Common myeloid progenitor, CD34-positive (primary cell): ENCODE measurements around the gene NME5.
"Not testable (repeated sequence)": the region's sequence is repeated elsewhere in the genome, so short reads cannot be mapped to it uniquely, and the experiment has no call there.

Experiments
- CTCF ChIA-PET: fragments of 350-600 bp; sonication (Branson Sonifier 250); formaldehyde crosslinking; loops from one replicate; lab custom pipeline; 2021; ENCODE audit warnings: antibody characterized with exemption; lab: Charles Lee
- POLR2A ChIA-PET: fragments of 350-600 bp; sonication (Branson Sonifier 250); formaldehyde crosslinking; loops from one replicate; lab custom pipeline; 2021; ENCODE audit warnings: antibody characterized with exemption; lab: Charles Lee
- DNase-seq, 3 donors: peaks; one replicate each; pipeline versions ENCODE4 v3.0.0 to v3.0.0-alpha.2; 2013
- H3K27ac ChIP-seq, 2 experiments: 1 replicate in 1 of 2; 2 replicates in 1 of 2; pipeline ENCODE4 v1.7.0; 2013; ENCODE audit warnings: inconsistent platforms in 2 of 2, low read length in 2 of 2, mild to moderate bottlenecking in 2 of 2, low read depth in 1 of 2, moderate library complexity in 1 of 2; ENCODE audit not compliant: severe bottlenecking in 2 of 2, insufficient read depth in 1 of 2, poor library complexity in 1 of 2
- H3K27me3 ChIP-seq, 5 experiments: replicated peaks in 2 of 5; 1 replicate in 3 of 5; 2 replicates in 2 of 5; pipeline versions ENCODE4 v1.6.1 to v1.7.0; 2013; ENCODE audit warnings: low read length in 4 of 5, mild to moderate bottlenecking in 2 of 5, moderate library complexity in 2 of 5, inconsistent platforms in 1 of 5; ENCODE audit not compliant: insufficient read depth in 5 of 5, control insufficient read depth in 4 of 5
- H3K36me3 ChIP-seq, 4 experiments: 1 replicate in 2 of 4; 2 replicates in 2 of 4; pipeline versions ENCODE4 v1.6.1 to v1.7.0; 2013; ENCODE audit warnings: low read length in 3 of 4, control low read depth in 1 of 4, mild to moderate bottlenecking in 1 of 4; ENCODE audit not compliant: control insufficient read depth in 4 of 4, insufficient read depth in 4 of 4
- H3K4me1 ChIP-seq, 4 experiments: 1 replicate in 3 of 4; 2 replicates in 1 of 4; pipeline versions ENCODE4 v1.6.1 to v1.7.1; 2013; ENCODE audit warnings: low read length in 3 of 4, mild to moderate bottlenecking in 3 of 4, control low read depth in 1 of 4, inconsistent platforms in 1 of 4, moderate library complexity in 1 of 4; ENCODE audit not compliant: control insufficient read depth in 4 of 4, insufficient read depth in 4 of 4; ENCODE audit errors: control extremely low read depth in 1 of 4
- H3K4me3 ChIP-seq, 7 experiments: 1 replicate in 4 of 7; 2 replicates in 3 of 7; pipeline versions ENCODE4 v1.5.1 to v1.7.0; 2013; ENCODE audit warnings: mild to moderate bottlenecking in 7 of 7, low read length in 6 of 7, moderate library complexity in 6 of 7, inconsistent platforms in 2 of 7, low read depth in 2 of 7, control low read depth in 1 of 7; ENCODE audit not compliant: insufficient read depth in 4 of 7, control insufficient read depth in 1 of 7; ENCODE audit errors: extremely low read depth in 1 of 7
- H3K9me3 ChIP-seq, 5 experiments: 1 replicate in 4 of 5; 2 replicates in 1 of 5; pipeline versions ENCODE4 v1.6.1 to v1.7.1; 2013; ENCODE audit warnings: low read length in 4 of 5, mild to moderate bottlenecking in 2 of 5, inconsistent platforms in 1 of 5, low read depth in 1 of 5, moderate library complexity in 1 of 5; ENCODE audit not compliant: control insufficient read depth in 4 of 5, insufficient read depth in 2 of 5; ENCODE audit errors: control extremely low read depth in 1 of 5
- WGBS: methylation state at CpG from one replicate; pipeline ENCODE4 v1.1.5; 2013; ENCODE audit not compliant: insufficient coverage; 5-methylcytosine and 5-hydroxymethylcytosine counted together

NME5 gene

GRCh38 chr5:138070026-138070425 lies 69.2 kb downstream of the NME5 start:
- H3K27me3 ChIP-seq, H3K4me3 ChIP-seq, POLR2A ChIA-PET, H3K4me1 ChIP-seq, H3K27ac ChIP-seq, H3K9me3 ChIP-seq, H3K36me3 ChIP-seq, DNase-seq: not testable (repeated sequence)
- 98% methylated on average over 9 of the region's 32 CpGs for WGBS
- CTCF ChIA-PET = interaction anchor here (1.2 to 10.3 kb wide), 11 partner anchors 8 to 441 kb away, joined by 3 to 274 read pairs (median 11); partner anchors contain the start of genes FAM13B and NME5

DNA sequence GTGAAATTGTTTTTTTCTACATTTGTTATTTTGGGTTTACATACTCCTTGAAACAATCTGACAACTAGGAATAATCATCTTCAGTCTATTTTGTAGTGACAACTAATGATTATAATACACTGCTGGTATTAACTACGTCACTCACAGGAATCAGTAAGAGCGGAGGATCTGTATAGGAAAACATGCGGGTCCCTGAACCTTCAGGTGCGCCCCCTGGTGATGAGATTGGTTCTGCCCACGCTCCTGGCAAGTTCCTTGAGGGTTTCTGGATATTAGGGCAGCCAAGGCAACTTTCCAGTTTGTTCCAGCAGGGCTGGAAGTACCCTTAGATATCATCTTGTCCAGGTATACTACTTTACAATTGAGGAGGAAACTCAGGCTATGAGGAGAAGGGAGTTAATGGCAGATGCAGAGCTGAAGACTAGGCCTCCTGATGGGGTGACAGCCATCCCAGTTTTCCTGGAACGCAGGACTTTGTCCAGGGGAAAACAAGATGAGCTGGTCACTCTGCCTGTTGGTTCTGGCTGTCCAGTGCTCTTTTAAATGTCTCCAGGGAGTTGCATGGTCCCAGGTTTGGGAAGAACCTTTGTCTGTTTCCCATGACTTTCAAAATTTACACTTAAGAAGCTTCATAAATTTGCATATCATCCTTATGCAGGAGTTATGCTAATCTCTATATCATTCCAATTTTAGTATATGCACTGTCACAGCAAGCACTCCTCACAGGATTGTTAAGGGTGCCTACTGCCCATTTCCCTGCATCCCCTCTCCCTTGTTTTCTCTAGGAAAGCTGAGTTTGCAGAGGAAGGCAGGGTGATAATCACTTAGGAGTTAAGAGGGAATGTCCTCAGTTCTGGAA lies 70.3 kb downstream of the NME5 start:
- Histone ChIP-seq H3K36me3 (no peaks in the 10 kb centered on the region), H3K27me3 (no peaks in the 10 kb centered on the region), H3K4me1 (peaks cover 0 to 4% (median 0%) of the 10 kb centered on the region in 4 experiments), H3K9me3 (no peaks in the 10 kb centered on the region), H3K27ac (no peak overlapping the region), H3K4me3 (peak overlapping the region in 1 of 7 experiments; percentile 38)
- POLR2A ChIA-PET = interaction anchor here (0.6 kb wide), 1 partner anchor 77 kb away, joined by 7 read pairs; no protein-coding TSS in a partner anchor
- DNase-seq = peak; percentile 81 to 84 (median 81)
- 30% methylated on average over 4 of the region's 6 CpGs for WGBS
- CTCF ChIA-PET = interaction anchor here (0.6 to 10.3 kb wide), 24 partner anchors 9 to 440 kb away, joined by 3 to 274 read pairs (median 4); partner anchors contain the start of genes FAM13B, NME5 and WNT8A

- no peaks in the 10 kb centered on the region for H3K27me3 ChIP-seq
- WGBS = 98% methylated on average over 6 of the region's 8 CpGs
- POLR2A ChIA-PET = no interaction called here
These were observed 71.3 kb downstream of the NME5 start for GRCh38 chr5:138067945-138068344.

More at GRCh38 chr5:138067945-138068344, 71.3 kb downstream of the NME5 start:
- CTCF ChIA-PET = interaction anchor here (1.0 to 10.3 kb wide), 12 partner anchors 9 to 289 kb away, joined by 3 to 274 read pairs (median 5); partner anchors contain the start of genes FAM13B and WNT8A
- no peak overlapping the region for H3K27ac ChIP-seq
- DNase-seq = no peak
- H3K4me3 ChIP-seq = no peak overlapping the region
- no peaks in the 10 kb centered on the region for H3K36me3 ChIP-seq
- no peaks in the 10 kb centered on the region for H3K9me3 ChIP-seq
- H3K4me1 ChIP-seq = peaks cover 0 to 4% (median 0%) of the 10 kb centered on the region in 4 experiments
